Endothelial cell (in vitro differentiated cells): ENCODE results near the gene LRRC27. TPM values are rescaled to one million over a fixed set of nuclear protein-coding genes. Genes with fewer than 3 reads are reported as not detected.

Experiments used
- DNase-seq: peaks from one replicate; pipeline ENCODE4 v3.0.0; 2021; ENCODE audit warnings: low spot score
- H3K27ac Mint-ChIP-seq: one replicate; pipeline ENCODE4 v1.8.0; 2021; ENCODE audit warnings: mixed read lengths, inconsistent platforms; ENCODE audit not compliant: unreplicated experiment
- H3K27me3 Mint-ChIP-seq: one replicate; pipeline ENCODE4 v1.8.0; 2021; ENCODE audit warnings: mild to moderate bottlenecking, moderate library complexity, mixed read lengths, inconsistent platforms; ENCODE audit not compliant: unreplicated experiment
- H3K36me3 Mint-ChIP-seq: one replicate; pipeline ENCODE4 v1.8.0; 2021; ENCODE audit warnings: mild to moderate bottlenecking, low read depth, mixed read lengths, inconsistent platforms; ENCODE audit not compliant: unreplicated experiment
- H3K4me1 Mint-ChIP-seq: one replicate; pipeline ENCODE4 v1.8.0; 2021; ENCODE audit warnings: mild to moderate bottlenecking, mixed read lengths, inconsistent platforms; ENCODE audit not compliant: unreplicated experiment
- H3K4me3 Mint-ChIP-seq: one replicate; pipeline ENCODE4 v1.8.0; 2021; ENCODE audit warnings: mild to moderate bottlenecking, mixed read lengths, inconsistent platforms; ENCODE audit not compliant: unreplicated experiment
- H3K9me3 Mint-ChIP-seq: one replicate; pipeline ENCODE4 v1.8.0; 2021; ENCODE audit warnings: mixed read lengths, inconsistent platforms; ENCODE audit not compliant: unreplicated experiment
- CTCF ChIP-seq: fragments of 200-600 bp; sonication (generic); IDR thresholded peaks from one replicate; pipeline ENCODE4 v1.5.0; 2021; ENCODE audit warnings: antibody characterized with exemption; ENCODE audit not compliant: unreplicated experiment
- total RNA-seq: library from RNA; stranded (reverse); fragmentation: NEBNext Ultra II Directional; extraction: Animal tissue kit (Norgen Biotek cat#: 25700); gene quantifications from one replicate; pipeline ENCODE4 v1.2.1, GENCODE V29; 2021; ENCODE audit not compliant: unreplicated experiment

Gene LRRC27
- total RNA-seq, 1 donor from 2014 or later, result 11.1 TPM

GRCh38 chr10:132397036-132397541 is 65.1 kb downstream of the LRRC27 start, which contains the start of gene PWWP2B:
TSS of gene PWWP2B (plus strand) at chr10:132397200. CDS start at chr10:132397227, 27 bp downstream.
- no peaks in the 10 kb centered on the region for H3K9me3 Mint-ChIP-seq
- H3K27ac Mint-ChIP-seq, result peak within 1 kb of the TSS; percentile 70
- H3K4me1 Mint-ChIP-seq, result peaks cover 6% of the 10 kb centered on the region
- peaks cover 10% of the 10 kb centered on the region for H3K27me3 Mint-ChIP-seq
- no peak for TF ChIP-seq CTCF
- DNase-seq, result peak; percentile 50
- H3K36me3 Mint-ChIP-seq, result peaks cover 6% of the 10 kb centered on the region
- peak within 1 kb of the TSS; percentile 84 for H3K4me3 Mint-ChIP-seq

GRCh38 chr10:132397671-132398565 is 65.9 kb downstream of the LRRC27 start:
- H3K27ac Mint-ChIP-seq, result peak overlapping the region; percentile 70
- H3K27me3 Mint-ChIP-seq, result peaks cover 8% of the 10 kb centered on the region
- peak overlapping the region; percentile 84 for H3K4me3 Mint-ChIP-seq
- H3K9me3 Mint-ChIP-seq, result no peaks in the 10 kb centered on the region
- DNase-seq, result no peak
- H3K4me1 Mint-ChIP-seq, result peaks cover 2% of the 10 kb centered on the region
- H3K36me3 Mint-ChIP-seq, result no peaks in the 10 kb centered on the region
- TF ChIP-seq CTCF, result no peak

- H3K4me3 Mint-ChIP-seq, result no peak overlapping the region
- no peaks in the 10 kb centered on the region for H3K36me3 Mint-ChIP-seq
- peaks cover 2% of the 10 kb centered on the region for H3K4me1 Mint-ChIP-seq
- TF ChIP-seq CTCF, result no peak
- peaks cover 11% of the 10 kb centered on the region for H3K27me3 Mint-ChIP-seq
- no peaks in the 10 kb centered on the region for H3K9me3 Mint-ChIP-seq
- no peak for DNase-seq
- H3K27ac Mint-ChIP-seq, result no peak overlapping the region
These were observed 66.6 kb downstream of the LRRC27 start for GRCh38 chr10:132398566-132398991.

GRCh38 chr10:132399117-132400035 is 67.4 kb downstream of the LRRC27 start:
- peaks cover 11% of the 10 kb centered on the region for H3K27me3 Mint-ChIP-seq
- H3K4me1 Mint-ChIP-seq, result peaks cover 2% of the 10 kb centered on the region
- H3K27ac Mint-ChIP-seq, result no peak overlapping the region
- no peaks in the 10 kb centered on the region for H3K9me3 Mint-ChIP-seq
- H3K4me3 Mint-ChIP-seq, result no peak overlapping the region
- no peaks in the 10 kb centered on the region for H3K36me3 Mint-ChIP-seq
- TF ChIP-seq CTCF, result no peak
- no peak for DNase-seq
